Germinal center (tissue), 1 donor: Measurements from ENCODE around the gene CHST3.
"Not testable (repeated sequence)": the region's sequence is repeated elsewhere in the genome, so short reads cannot be mapped to it uniquely, and the experiment has no call there.

ENCODE experiments used
- DNase-seq: peaks from one replicate; pipeline ENCODE4 v3.0.0; 2012; ENCODE audit warnings: mixed read lengths, low spot score

CHST3 gene

DNA sequence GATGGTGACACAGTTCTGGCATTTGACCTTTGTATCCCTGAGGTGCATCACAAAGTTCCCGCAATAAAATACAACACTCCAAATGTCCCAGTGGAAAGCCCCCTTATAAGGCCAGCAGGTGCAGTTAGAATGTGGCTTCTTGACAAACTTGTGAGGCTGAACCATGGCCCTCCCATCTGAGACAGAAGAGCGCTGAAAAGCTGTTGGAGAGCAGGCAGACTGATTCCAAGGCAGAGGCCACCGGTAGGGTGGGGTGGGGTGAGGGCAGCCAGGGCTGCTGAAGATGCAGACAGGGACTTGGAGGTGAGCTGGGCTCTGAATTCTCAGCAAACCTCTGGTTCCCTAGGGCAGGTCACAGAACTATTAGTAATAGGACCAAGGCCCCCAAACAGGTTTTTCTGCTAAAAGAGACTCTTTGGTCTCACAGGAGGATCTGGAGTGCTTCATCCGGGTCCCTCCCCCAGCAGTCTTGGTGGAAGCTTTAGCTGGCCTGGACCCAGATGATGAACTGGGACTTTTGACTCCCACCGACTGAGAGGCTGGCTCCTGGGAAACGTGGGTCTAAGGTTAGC, 15.6 kb upstream of the CHST3 start:
- no peak for DNase-seq

- no peak for DNase-seq
Observed at GRCh38 chr10:71950683-71951082, 13.5 kb upstream of the CHST3 start.

DNA sequence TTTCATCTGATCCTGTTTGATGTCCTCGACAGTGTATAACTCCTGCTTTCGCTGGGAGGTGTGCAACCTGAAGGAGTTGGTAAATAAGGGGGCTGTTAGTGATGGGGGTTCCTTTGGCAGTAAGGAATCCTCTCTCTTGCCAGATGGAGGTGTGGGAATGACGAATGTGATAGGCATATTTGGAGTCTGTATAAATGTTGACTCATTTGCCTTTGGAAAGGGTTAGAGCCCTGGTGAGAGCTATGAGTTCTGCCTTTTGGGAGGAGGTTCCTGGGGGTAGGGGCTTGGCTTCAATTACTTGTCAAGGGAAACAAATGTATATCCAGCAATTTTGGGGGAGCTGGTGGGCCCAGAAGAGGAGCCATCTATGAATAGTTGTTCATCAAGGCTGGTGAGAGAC, 11.4 kb upstream of the CHST3 start:
- DNase-seq = no peak

- DNase-seq = no peak
Observed at GRCh38 chr10:71957546-71958275, 6.5 kb upstream of the CHST3 start.

DNA sequence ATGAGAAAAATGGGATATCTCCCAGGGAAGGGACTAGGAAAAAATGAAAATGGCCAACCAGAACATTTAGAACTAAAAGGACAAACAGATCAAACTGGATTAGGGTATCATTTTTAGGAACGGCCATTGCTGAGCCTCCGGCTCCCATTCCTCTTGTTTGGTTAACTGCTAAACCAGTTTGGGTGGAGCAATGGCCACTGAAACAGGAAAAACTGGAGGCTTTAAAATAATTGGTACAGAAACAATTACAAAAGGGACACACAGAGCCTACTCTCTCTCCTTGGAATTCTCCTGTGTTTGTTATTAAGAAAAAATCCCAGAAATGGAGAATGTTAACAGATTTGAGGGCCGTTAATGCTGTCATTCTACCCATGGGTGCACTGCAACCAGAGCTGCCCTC, 4.7 kb upstream of the CHST3 start:
- DNase-seq = no peak

DNA sequence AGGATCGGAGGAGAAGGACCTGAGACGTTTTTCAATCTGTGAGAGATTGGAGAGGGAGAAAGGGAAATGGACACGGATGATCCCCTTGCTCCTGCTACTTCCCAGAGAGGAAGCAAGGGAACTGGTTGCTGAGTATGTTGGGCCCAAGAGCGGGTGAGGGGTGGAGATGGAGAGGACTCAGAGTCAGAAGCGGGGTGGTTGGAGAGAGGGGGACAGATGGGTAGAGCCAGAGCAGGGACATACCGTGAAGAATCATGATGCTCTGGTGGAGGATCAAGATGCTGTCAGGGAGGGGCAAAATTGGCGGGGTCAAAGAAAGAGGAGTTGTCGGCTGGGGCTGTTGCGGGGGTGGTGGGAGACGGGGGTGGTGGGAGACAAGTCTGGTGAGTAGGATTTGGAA, 2.4 kb upstream of the CHST3 start:
- no peak for DNase-seq

GRCh38 chr10:71962901-71963300, 1.3 kb upstream of the CHST3 start:
- no peak for DNase-seq

DNA sequence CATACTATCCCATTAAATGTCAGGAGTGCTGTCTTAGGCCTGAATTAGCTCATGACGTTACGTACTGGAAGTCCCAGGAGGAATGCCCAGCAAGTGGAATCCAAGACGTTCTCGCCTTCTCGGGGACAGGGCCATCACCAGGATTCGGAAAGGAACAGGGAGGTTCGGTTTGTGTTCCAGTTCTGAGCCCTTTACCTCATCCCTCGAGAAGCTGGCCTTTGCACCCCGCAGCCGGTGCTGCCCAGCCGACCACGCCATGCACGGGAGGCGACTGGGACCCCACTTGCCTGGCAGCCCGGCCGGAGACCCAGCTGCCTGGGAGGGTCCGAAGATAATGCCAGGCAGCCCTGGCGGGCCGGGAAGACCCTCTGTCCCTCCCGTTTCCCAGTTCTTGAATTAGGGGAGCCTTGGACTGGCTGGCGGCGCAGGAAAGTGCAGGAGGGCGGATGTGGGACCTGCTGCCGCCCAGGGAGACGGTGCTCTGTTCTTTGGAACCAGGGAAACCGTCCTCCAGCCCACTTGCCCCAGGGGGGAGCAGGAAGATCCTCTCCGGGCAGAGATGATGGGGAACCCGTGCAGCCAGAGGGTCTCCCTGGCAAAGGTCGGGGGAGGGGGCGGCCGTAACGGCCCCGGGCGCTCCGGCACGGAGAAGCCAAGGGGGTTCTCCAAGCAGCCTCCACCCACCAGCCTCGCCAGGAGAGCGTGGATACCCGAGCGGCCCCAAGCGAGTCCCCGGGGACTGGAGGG, 671 bp upstream of the CHST3 start:
- DNase-seq = no peak

- DNase-seq = no peak
Observed at GRCh38 chr10:71964743-71965515, 734 bp downstream of the CHST3 start.

- no peak for DNase-seq
Observed at GRCh38 chr10:71965623-71966022, 1.4 kb downstream of the CHST3 start.

- DNase-seq = no peak
Observed at GRCh38 chr10:71966046-71967004, 2.1 kb downstream of the CHST3 start.

GRCh38 chr10:71967958-71968357, 3.8 kb downstream of the CHST3 start:
- DNase-seq = not testable (repeated sequence)

DNA sequence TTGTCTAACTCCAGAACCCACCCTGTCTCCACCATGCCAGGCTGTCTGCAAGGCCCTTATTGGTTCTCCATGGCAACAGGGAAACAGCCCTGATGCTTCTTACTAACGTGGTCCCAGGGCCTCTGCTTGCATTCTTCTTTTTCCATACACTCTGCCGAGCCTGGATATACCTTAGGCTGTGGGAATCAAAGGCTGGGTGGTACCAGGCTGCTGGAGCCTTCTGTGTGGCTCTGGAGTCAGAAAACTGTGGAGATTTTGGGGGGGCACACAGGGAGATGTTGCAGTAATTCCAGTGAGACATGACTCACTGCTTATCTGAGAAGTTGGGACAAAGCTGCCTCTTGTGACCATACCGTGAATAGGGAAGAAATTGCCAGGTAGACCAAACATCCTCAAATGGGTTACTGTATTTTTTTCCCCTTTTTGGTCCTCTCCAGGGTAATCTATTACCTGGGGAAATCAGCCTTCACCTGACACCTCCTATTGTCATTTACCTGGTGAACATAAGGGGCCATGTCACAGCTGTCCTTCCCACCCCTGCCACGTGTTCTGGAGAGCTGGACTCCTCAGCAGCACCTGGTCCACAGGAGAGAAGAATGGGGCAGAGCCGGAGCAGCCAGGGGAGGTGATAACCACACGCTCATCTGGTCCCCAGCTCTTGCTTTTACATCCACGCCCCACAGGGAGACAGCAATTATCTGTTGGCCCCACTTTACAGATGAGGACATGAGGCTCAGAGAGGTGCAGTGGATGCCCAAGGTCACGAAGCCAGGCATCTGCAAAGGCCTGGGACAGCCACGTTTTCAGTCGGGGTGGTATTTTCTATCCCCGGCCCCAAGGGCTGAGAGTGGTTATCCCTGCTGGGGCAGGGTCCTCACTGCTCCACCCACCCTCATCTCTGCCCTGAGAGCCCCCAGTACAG, 4.6 kb downstream of the CHST3 start:
- DNase-seq = no peak

- DNase-seq = no peak
Observed at GRCh38 chr10:71969929-71970328, 5.7 kb downstream of the CHST3 start.

DNA sequence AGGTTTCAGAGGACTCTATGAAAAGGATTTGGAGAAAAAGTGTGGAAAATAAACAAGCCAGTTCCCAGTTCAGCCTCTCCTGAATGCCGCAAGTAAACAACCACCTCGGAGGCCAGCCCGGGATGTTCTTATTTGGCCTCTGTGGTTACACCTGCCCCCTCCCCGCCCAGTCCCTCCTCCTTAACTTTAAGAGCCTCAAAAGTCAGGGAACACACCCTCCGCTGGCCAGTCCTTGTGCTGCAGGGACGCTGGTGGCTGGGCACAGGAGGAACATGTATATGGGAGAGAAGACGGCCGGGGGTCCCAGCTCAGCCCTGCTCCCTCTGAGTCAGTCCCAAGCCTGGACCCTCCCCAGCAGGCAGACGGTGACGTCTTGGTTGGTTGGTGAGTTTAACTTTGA, 6.1 kb downstream of the CHST3 start:
- DNase-seq = no peak

DNA sequence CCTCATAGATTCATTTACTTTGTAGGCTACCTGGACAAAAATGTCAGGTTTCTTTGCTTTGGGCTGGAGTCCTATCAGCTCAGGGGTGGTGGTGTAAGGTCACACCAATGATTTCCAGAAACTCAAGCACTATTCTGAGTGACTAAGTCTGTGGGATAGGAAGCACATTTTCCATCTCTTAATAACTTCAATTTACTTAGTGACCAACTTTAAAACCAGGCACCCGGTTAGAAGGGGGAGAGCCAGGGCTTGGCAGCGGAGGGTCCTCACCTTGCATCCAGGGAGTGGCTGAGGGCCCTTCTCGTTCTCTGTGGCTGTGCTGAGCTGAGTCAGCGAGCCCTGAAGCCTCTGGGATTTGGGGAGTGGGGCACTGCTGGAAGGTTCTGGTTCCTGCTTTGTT, 6.7 kb downstream of the CHST3 start:
- no peak for DNase-seq

DNA sequence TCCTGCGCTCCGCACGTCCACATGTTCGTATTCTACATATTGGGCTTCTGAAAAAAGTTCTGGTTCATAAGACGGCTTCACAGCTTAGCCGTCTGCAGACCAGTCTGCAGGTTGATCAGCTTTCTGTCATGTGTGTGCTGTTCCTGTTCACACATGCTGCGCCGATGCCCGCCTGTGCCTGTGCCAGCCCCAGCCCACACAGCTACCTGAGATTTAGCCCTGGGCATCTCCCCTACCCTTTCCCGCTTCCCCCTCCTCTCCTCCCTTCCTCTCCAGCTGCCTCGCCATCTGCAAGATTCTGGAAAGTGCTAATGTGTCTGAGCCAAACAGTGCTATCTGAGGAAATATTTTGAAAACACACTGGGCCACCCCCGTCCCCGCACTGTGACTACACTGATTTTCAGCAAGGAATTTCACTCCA, 7.1 kb downstream of the CHST3 start:
- no peak for DNase-seq

DNA sequence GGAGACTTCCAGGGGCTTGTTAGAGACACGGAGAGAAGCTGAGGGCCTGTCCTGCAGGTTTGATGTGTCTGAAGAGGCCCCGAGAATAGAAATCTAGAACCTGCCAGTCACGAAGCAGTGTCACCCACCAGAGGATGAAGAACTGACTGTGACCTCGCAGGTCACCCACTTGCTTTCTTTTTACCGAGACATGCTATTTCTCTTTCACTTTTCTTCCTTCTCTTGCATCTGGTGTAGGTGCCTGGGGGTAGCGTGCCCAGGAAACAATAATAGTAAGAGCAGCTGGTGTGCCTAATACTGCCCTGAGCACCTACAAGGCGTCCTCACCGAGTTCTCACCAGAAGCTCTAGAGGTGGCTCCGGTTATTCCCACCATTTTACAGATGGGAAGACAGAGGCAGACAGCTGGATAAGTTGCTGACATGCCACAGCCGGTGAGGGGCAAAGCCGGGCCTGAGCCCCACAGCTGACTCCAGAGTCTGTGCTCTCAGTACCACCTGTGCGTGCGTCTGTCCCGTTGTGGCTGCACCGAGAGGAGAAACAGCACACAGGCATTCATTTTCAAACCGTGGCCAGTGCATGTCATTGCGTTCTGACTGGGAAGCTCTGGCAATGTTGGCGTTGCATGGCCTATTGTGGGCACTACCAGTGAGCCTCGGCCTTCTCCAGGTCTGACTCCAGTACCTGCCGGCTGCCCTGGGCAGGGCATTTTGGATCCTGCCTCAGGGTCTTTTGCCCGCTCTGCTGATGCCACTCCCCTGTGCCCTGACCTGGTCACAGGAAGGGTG, 7.8 kb downstream of the CHST3 start:
- DNase-seq = no peak
